NCI-H146 (cell line): Measurements from ENCODE around the gene TTLL11.

Experiments used
- DNase-seq: peaks from one replicate; lab custom pipeline; 2025; lab: John Stamatoyannopoulos, UW

TTLL11 gene

GRCh38 chr9:122051351-122052321 is 41.5 kb downstream of the TTLL11 start:
- DNase-seq: no peak

DNA sequence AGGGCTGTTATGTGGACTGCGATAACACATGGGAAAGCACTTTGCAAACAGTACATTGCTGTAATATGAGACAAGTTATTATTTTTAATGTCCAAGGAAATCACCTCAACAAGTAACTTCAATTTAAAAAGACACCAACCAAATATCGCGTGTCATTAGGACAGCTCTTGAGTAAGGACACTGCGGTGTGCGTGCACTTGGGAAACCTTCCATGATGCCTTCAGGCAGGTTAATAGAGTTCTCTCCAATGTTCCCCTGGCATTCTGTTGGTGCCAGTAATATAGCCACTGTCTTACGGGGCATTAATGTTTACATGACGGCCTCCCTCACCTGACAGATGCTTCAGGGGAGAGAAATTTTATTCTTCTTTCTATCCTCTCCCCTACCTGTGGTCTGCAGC is 42.9 kb downstream of the TTLL11 start:
- DNase-seq: no peak

DNA sequence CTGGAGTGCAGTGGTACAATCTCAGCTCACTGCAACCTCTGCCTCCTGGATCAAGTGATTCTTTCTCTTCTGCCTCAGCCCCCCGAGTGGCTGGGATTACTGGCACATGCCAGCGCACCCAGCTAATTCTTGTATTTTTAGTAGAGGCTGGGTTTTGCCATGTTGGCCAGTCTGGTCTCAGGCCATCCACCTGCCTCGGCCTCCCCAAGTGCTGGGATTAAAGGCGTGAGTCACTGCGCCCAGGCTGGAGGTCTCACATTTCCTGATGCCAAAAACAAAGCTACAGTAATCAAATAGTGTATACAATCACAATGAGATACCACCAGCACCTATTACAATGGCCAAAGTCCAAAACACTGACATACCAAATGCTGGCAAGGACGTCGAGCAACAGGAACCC is 51.1 kb downstream of the TTLL11 start:
- DNase-seq: no peak

GRCh38 chr9:122040561-122041242 is 52.4 kb downstream of the TTLL11 start:
- no peak for DNase-seq

DNA sequence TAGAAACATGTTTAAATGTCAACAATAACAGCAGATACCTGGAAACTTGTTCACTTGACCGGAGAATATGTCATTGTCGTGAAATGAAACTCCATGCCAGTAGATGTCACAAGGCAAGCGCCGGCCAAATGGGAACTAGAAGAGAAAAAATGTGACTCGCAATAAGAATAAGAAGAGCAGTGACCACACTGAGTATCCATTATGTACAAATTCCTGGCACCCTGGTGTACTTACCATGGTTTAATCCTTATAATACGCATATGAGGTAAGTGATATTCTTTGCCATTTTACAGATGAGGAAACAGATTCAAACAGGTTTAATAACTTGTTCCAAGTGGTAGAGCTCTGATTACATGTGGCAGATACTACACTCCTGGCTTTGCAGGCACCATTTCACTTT is 53.9 kb downstream of the TTLL11 start:
- DNase-seq: no peak

GRCh38 chr9:122036988-122037387 is 56.1 kb downstream of the TTLL11 start:
- no peak for DNase-seq

- no peak for DNase-seq
These were observed 56.7 kb downstream of the TTLL11 start for GRCh38 chr9:122036408-122036807.

DNA sequence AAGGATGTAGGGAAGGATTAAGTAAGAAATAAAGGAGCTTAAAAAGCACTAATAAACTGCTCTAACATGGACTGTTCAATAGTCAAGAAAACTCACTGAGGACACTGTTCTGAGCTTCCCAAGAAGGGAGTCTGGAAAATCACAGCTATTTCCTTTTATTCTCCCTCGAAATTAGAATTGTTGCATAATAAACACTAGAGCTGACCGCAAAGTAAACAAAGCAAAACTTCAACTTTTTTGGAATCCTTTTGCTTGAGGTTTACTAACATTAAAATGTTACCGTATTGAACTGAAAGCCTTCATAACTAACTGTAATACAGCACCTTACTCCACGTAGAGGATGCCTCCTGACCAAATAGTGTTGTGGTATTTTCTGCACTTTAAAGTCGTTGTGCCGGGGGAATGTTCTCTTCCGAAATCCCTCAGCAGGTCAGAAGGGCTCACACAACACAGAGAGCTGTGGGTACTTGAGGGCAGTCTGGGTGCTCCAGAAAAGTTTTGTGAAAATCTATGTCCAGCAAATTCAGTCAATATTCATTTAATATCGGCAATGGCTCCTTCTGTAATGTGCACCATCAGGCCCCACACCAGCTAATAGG is 59.2 kb downstream of the TTLL11 start:
- DNase-seq: no peak

- DNase-seq: no peak
These were observed 60.8 kb downstream of the TTLL11 start for GRCh38 chr9:122032346-122032745.

DNA sequence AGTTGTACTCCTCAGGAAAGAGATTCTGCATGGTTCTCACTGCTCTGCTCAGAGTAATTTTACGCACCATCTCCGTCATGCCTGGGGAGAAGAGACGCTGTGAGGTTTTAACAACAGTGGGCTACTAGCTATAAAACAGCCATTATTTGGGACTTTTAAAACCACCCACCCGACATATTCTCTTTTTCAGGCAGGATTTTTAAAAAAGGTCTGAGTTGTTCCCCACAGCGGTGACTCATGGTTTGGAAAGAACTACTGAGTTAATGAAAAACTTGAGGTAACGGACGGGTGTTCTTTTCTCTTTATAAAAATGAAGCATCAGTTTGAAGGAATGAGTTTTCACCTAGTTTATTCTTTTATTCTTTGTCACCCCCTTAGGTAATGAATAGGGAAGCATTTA is 61.3 kb downstream of the TTLL11 start:
- DNase-seq: no peak

GRCh38 chr9:122031157-122031556 is 62.0 kb downstream of the TTLL11 start:
- no peak for DNase-seq

DNA sequence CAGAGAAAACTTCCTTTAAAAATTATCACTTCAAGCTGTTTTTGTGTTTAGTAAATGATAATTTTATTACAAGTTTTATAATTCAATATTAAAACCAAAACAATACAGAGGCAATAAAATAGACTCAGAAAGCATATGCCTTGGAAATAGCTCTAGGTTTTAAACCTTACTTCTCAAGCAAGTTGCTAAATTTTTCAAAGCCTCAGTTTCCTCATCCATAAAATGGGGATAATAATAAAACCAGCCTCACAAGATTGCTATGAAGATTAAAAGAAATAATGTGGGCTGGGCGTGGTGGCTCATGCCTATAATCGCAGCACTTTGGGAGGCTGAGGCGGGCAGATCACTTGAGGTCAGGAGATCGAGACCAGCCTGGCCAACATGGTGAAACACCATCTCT is 62.8 kb downstream of the TTLL11 start:
- DNase-seq: no peak

DNA sequence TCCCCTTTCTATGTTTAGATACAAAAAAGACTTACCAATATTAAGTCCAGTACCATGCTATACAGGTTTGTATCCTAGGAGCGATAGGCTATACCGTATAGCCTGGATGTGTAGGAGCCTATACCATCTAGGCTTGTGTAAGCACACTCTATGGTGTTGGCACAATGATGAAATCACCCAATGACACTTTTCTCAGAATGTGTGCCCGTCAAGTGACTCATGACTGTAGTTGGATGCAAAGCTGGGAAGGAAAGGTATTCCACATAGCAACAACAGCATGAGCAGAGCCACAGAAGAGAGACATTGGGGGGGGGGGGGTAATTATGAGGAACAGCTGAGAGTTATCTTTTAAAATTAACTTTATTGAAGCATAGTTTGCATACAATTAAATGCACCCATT is 63.2 kb downstream of the TTLL11 start:
- DNase-seq: no peak

- no peak for DNase-seq
These were observed 65.0 kb downstream of the TTLL11 start for GRCh38 chr9:122028089-122028488.

GRCh38 chr9:122020398-122020797 is 72.7 kb downstream of the TTLL11 start:
- DNase-seq: no peak

- no peak for DNase-seq
These were observed 76.4 kb downstream of the TTLL11 start for GRCh38 chr9:122016744-122017143.

DNA sequence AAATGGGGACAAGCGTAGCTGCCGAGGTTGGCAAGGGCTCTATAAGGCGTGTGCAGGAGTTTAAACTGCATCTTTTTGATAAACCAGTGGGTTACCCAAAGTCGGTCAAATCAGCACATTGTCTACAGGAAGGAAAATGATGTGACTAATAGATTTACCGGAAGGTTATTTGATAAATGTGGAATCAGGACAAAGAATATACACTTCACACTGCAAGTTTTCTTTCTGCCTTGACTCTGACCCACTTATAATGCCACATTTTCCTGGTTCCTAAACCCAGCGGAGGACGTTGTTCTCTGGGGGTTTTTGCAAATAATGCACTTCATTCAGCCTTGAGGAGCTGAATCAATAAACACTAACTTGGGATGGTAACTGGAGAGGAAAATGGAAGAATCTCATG is 76.8 kb downstream of the TTLL11 start:
- DNase-seq: no peak

- DNase-seq: no peak
These were observed 77.8 kb downstream of the TTLL11 start for GRCh38 chr9:122015170-122015821.

DNA sequence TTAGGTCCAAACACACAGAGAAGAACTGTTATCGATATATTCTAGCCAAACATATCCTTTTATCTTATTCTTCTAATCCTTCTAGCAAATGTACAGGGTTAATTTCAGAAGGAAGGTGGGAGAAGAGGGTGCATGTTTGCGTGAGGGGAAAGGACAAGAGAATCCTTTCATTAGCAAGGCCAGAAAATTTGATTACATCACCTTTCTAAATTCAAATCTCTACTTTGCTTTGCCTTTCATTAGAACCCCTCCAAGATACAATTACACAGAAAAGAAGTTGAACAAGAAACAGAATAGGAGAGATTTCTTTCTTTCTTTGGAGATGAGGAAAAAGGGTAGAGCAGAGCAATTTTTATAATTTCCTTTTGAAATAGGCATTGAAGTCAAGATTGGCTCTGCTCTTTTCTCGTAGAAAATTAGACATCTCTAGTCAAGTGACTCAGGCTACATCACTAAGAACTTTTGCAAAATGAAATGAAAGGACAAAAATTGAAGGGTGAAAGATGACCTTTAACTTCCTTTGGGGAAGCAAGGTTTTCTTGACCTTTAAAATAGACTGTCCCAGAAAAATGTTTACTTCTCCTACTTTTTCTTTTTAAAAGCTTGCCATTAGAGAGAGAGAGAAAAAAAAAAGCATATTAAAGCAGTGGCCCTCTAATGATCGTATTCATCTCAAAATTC is 81.2 kb downstream of the TTLL11 start:
- DNase-seq: no peak

GRCh38 chr9:122008559-122008958 is 84.5 kb downstream of the TTLL11 start:
- DNase-seq: no peak

- DNase-seq: no peak
These were observed 85.3 kb downstream of the TTLL11 start for GRCh38 chr9:122007837-122008236.

GRCh38 chr9:122005597-122005996 is 87.5 kb downstream of the TTLL11 start:
- DNase-seq: no peak
